Heart left ventricle (tissue), 13 donors: ENCODE measurements around the gene MLKL.

Experiments
- CTCF ChIP-seq, 12 donors: fragments of 200-600 bp; sonication (generic) in 4 of 12; IDR thresholded peaks; one replicate each; pipeline versions ENCODE4 v1.5.0 to v1.8.0; 2018 to 2022; ENCODE audit warnings: antibody characterized with exemption in 12 of 12, mild to moderate bottlenecking in 5 of 12
- POLR2A ChIP-seq, 2 donors: fragments of 450-650 bp; IDR thresholded peaks; one replicate each; pipeline ENCODE4 v1.6.1; 2017; ENCODE audit warnings: antibody characterized with exemption in 2 of 2, mild to moderate bottlenecking in 2 of 2, moderate library complexity in 2 of 2
- donor health status: ischemic (EF 13 %, LVEDD 7.1; RV severe dilation, severe dysfunction).
- donor health status: DM: no; HTN: yes; CAD: no.
- donor health status: DM: no; HTN: no; CAD: no.
- donor health status: ischemic (EF 25% LVEDD 6.9; RV normal size, moderate dysfunction).
- donor health status: ischemic (EF 25% LVEDD 5.7; RV mildly dilated, moderate dysfunction).
- donor health status: ischemic (EF 35%, LVEDD 5.7; RV mildly dilated, moderate dysfunction).
- donor health status: nonischemic (EF 11% LVEDD 7.7; RV severe dilation, severe dysfunction).
- donor health status: DM: yes; HTN: yes; CAD: no.
- donor health status: PGD.
- donor health status: ischemic (EF 29% LVEDD 5.4; RV normal size, mild dysfunction).
- donor health status: nonischemic (EF 23%, LVEDD 6.1; RV moderate dilation, normal function).

- TF ChIP-seq CTCF (IDR thresholded peaks at IDR 0.05) (no peak), POLR2A (IDR thresholded peaks at IDR 0.05) (no peak)
These were observed 74.9 kb downstream of the MLKL start for GRCh38 chr16:74625500-74626350.
